Fibroblast of mammary gland (primary cell): ENCODE results near the gene KCNMB2.
"Not testable (repeated sequence)": the region's sequence is repeated elsewhere in the genome, so short reads cannot be mapped to it uniquely, and the experiment has no call there.

Experiments used
- DNase-seq: peaks from one replicate; pipeline ENCODE4 v3.0.0-alpha.2; 2010; ENCODE audit warnings: low read depth
- H3K4me3 ChIP-seq: 2 replicates; pipeline ENCODE4 v1.5.1; 2011; ENCODE audit warnings: low read depth, mild to moderate bottlenecking, low read length, moderate library complexity; ENCODE audit not compliant: control insufficient read depth
- TF ChIP-seq, protein P1 (sequence below): conservative IDR thresholded peaks from 2 replicates; pipeline ENCODE4 v1.5.1; 2011; ENCODE audit warnings: low read depth, low read length, inconsistent platforms; ENCODE audit not compliant: control insufficient read depth, insufficient read depth

Gene KCNMB2

DNA sequence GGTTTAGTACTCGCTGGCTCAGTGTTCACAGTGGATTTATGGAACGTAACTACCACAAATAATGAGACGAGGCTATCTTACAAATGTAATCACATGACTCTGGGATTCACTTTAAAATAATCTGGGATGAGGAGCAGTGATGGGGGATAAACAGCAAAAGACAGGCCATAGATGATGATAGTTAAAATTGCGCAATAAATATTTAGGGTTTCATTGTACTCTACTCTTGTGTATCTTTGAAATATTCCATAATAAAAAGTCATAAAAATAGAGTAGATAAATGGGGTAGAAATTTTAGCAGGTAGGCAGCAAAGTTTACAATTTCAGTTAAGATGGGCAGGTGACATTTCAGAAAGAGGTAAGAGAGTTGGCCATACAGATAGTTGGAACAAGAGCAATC, 196.6 kb downstream of the KCNMB2 start:
- no peak for DNase-seq
- TF ChIP-seq, protein P1, sequence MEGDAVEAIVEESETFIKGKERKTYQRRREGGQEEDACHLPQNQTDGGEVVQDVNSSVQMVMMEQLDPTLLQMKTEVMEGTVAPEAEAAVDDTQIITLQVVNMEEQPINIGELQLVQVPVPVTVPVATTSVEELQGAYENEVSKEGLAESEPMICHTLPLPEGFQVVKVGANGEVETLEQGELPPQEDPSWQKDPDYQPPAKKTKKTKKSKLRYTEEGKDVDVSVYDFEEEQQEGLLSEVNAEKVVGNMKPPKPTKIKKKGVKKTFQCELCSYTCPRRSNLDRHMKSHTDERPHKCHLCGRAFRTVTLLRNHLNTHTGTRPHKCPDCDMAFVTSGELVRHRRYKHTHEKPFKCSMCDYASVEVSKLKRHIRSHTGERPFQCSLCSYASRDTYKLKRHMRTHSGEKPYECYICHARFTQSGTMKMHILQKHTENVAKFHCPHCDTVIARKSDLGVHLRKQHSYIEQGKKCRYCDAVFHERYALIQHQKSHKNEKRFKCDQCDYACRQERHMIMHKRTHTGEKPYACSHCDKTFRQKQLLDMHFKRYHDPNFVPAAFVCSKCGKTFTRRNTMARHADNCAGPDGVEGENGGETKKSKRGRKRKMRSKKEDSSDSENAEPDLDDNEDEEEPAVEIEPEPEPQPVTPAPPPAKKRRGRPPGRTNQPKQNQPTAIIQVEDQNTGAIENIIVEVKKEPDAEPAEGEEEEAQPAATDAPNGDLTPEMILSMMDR, result no peak
- no peak overlapping the region for H3K4me3 ChIP-seq

DNA sequence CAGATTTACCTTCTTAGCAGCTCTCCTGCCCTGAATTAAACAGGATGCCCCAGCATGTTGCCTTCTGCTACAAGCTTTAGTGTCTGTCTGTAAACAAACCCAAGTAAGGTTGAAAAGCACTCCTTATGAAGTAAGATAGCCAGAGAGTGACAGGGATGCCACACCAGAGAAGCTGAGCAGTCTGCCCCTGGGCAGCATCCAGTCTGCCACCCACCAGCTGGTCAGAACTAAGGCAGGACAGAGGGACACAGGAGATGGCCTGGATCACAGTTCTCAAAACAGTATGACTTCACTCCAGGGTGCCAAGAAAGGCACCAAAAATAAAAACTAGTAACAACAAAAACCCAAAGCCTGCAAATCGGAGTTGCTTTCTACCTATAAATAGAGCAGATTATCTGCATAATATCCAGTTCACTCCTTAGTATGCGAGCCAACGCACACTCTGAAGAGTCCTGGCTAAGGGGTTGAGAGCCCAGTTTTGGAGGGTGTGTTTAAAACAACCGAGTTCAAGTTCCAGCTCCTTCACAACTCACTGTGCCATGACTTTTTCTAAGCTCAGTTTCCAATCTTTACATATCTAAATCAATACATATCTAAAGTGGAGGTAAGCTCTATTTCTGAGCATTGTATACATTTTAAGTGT, 198.9 kb downstream of the KCNMB2 start:
- no peak overlapping the region for H3K4me3 ChIP-seq
- no peak for DNase-seq
- TF ChIP-seq, protein P1, result no peak

DNA sequence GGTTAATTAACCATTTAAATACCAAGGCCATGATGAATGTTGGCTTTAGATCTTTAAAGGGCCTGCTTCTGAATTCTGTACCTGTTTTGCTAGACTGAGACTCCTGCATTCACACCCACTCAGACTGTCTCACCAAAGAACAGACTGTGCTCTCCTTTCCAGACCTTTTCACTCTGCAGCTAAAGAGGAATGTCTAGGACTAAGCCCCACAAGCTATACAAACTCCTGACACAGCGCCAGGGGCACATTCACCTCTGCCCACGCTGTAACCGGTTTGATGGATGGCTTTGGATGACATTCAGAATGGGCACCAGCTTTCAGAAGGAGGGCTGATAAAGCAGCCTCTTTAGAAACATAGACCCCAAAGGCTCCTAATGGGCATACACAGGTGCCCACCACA, 200.1 kb downstream of the KCNMB2 start:
- H3K4me3 ChIP-seq, result no peak overlapping the region
- DNase-seq, result no peak
- TF ChIP-seq, protein P1, result no peak

DNA sequence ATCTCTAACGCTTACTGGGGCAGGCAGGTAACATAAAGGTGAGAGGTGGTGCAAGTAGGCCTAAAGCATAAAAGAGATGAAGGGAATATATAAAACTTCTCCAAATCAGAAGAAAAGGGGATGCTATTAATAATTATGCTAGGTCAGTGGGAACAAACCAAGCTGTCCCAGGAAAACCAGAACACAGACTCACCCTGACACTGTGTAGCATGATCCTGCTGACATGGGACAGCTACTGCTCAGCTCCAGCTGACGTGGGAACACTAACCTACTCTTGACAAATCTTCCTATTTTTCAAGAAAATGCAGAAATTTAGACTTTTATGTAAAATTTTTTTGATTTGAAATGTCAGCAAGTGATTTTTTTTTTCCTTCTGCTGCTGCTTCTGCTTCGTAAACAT, 203.5 kb downstream of the KCNMB2 start:
- TF ChIP-seq, protein P1, result no peak
- no peak for DNase-seq
- no peak overlapping the region for H3K4me3 ChIP-seq

DNA sequence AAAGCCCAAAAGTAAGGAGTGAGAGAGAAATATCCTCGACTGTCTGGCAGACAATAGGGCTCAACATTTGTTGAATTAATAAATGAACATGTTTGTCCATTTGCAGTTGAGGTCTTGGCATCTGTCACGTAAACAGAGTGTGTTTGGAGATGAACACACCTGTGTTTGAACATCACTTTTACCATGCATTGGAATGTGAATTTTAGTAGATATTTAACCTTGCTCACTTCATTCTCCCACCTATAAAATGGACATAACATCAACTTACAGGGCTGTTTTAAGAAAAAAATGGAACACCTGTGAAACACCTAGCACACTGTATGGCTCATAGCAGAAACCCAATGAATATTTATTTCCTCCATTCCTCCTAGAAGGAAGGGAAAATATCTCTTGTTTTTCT, 204.8 kb downstream of the KCNMB2 start:
- H3K4me3 ChIP-seq, result no peak overlapping the region
- no peak for DNase-seq
- TF ChIP-seq, protein P1, result no peak

DNA sequence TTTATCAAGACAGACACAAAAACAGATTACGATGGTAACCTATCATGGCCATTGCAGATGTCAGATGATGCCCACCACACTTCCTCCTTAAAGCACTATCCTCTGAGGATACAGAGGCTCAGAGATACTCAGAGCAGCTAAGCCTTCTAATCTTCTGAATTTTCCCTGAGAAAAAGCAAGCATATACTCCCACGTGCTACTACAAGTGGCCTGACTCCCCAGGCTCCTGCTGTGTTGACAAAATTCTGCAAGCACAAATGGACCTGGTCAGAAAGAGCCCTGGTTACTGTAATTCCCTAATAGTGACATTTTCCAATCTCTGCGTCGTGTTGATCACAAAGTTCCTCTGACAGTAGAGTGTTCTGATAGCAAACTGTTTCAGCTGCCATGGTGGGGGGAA, 207.1 kb downstream of the KCNMB2 start:
- no peak overlapping the region for H3K4me3 ChIP-seq
- no peak for DNase-seq
- TF ChIP-seq, protein P1, result no peak

DNA sequence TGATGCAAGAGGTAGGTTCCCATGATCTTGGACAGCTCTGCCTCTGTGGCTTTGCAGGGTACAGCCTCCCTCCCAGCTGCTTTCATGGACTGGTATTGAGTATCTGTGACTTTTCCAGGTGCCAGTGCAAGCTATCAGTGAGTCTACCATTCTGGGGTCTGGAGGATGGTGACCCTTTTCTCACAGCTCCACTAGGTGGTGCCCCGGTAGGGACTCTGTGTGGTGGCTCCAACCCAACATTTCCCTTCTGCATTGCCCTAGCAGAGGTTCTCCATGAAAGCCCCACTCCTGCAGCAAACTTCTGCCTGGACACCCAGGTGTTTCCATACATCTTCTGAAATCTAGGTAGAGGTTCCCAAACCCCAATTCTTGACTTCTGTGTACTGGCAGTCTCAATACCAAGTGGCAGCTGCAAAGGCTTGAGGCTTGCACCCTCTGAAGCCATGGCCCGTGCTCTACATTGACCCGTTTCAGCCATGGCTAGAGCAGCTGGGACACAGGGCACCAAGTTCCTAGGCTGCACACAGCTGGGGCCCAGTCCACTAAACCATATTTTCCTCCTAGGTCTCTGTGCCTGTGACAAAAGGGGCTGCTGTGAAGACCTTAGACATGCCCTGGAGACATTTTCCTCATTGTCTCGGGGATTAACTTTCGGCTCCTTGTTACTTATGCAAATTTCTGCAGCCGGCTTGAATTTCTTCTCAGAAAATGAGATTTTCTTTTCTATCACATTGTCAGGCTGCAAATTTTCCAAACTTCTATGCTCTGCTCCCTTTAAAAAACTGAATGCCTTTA, 209.8 kb downstream of the KCNMB2 start:
- DNase-seq, result not testable (repeated sequence)

More for the DNA sequence above, 209.8 kb downstream of the KCNMB2 start:
- H3K4me3 ChIP-seq, result not testable (repeated sequence)
